IPS-20b (cell line): ENCODE measurements around the gene SMIM12.
A peak's percentile ranks its signal among the peaks of the same experiment; 100 is the strongest.

Experiments used
- H3K27ac ChIP-seq: one replicate; pipeline ENCODE4 v1.5.1; 2013; ENCODE audit warnings: low read length
- H3K27me3 ChIP-seq: 2 replicates; pipeline ENCODE4 v1.6.1; 2013; ENCODE audit warnings: mild to moderate bottlenecking, low read length, inconsistent platforms; ENCODE audit not compliant: insufficient read depth
- H3K36me3 ChIP-seq: 2 replicates; pipeline ENCODE4 v1.6.1; 2013; ENCODE audit warnings: low read depth, mild to moderate bottlenecking, inconsistent platforms, low read length, moderate library complexity; ENCODE audit not compliant: insufficient read depth
- H3K4me1 ChIP-seq: 2 replicates; pipeline ENCODE4 v1.6.1; 2013; ENCODE audit warnings: mild to moderate bottlenecking, control low read depth, inconsistent platforms, low read length, moderate library complexity; ENCODE audit not compliant: insufficient read depth
- H3K4me3 ChIP-seq: 2 replicates; pipeline ENCODE4 v1.5.1; 2013; ENCODE audit warnings: mild to moderate bottlenecking, low read length, inconsistent platforms
- H3K9ac ChIP-seq: 2 replicates; pipeline ENCODE4 v1.6.1; 2013; ENCODE audit warnings: low read depth, mild to moderate bottlenecking, inconsistent platforms, low read length, moderate library complexity
- H3K9me3 ChIP-seq: 2 replicates; pipeline ENCODE4 v1.6.1; 2013; ENCODE audit warnings: mild to moderate bottlenecking, low read depth, low read length, inconsistent platforms; ENCODE audit not compliant: insufficient read depth

The SMIM12 gene

GRCh38 chr1:34859446-34860200 lies at the start of gene SMIM12:
Gene SMIM12, minus strand, starts transcription at chr1:34859749. Its CDS starts 3,772 bp downstream, at chr1:34855977.
- Histone ChIP-seq H3K27me3 (peaks cover 32% of the 10 kb centered on the region), H3K4me1 (peaks cover 3% of the 10 kb centered on the region; the same call in 1 of the 2 replicates), H3K9me3 (no peaks in the 10 kb centered on the region), H3K4me3 (peak within 1 kb of the TSS; percentile 98), H3K36me3 (peaks cover 13% of the 10 kb centered on the region), H3K27ac (no peak within 1 kb of the TSS), H3K9ac (peak within 1 kb of the TSS; percentile 89)

- Histone ChIP-seq H3K4me1 (no peaks in the 10 kb centered on the region), H3K27ac (no peak overlapping the region), H3K9ac (no peak overlapping the region)
Observed at GRCh38 chr1:34908369-34908768, 48.8 kb upstream of the SMIM12 start.

GRCh38 chr1:34907487-34908090 lies 48.0 kb upstream of the SMIM12 start:
- no peaks in the 10 kb centered on the region; the same call in 1 of the 2 replicates for H3K27me3 ChIP-seq
- H3K9me3 ChIP-seq = no peaks in the 10 kb centered on the region
- no peak overlapping the region for H3K9ac ChIP-seq
- H3K4me1 ChIP-seq = no peaks in the 10 kb centered on the region
- no peak overlapping the region for H3K4me3 ChIP-seq
- no peak overlapping the region for H3K27ac ChIP-seq
- H3K36me3 ChIP-seq = no peaks in the 10 kb centered on the region

More at GRCh38 chr1:34908369-34908768, 48.8 kb upstream of the SMIM12 start:
- Histone ChIP-seq H3K9me3 (no peaks in the 10 kb centered on the region), H3K4me3 (no peak overlapping the region), H3K36me3 (no peaks in the 10 kb centered on the region), H3K27me3 (no peaks in the 10 kb centered on the region; the same call in 1 of the 2 replicates)

GRCh38 chr1:34906756-34907155 lies 47.2 kb upstream of the SMIM12 start:
- no peak overlapping the region for H3K27ac ChIP-seq
- H3K9me3 ChIP-seq = no peaks in the 10 kb centered on the region
- no peak overlapping the region for H3K9ac ChIP-seq
- no peaks in the 10 kb centered on the region; the same call in 1 of the 2 replicates for H3K27me3 ChIP-seq
- H3K4me1 ChIP-seq = no peaks in the 10 kb centered on the region
- no peaks in the 10 kb centered on the region for H3K36me3 ChIP-seq
- no peak overlapping the region for H3K4me3 ChIP-seq

- Histone ChIP-seq H3K9me3 (no peaks in the 10 kb centered on the region), H3K27ac (no peak overlapping the region), H3K36me3 (no peaks in the 10 kb centered on the region), H3K9ac (no peak overlapping the region), H3K4me1 (no peaks in the 10 kb centered on the region), H3K4me3 (no peak overlapping the region), H3K27me3 (no peaks in the 10 kb centered on the region; the same call in 1 of the 2 replicates)
Observed at GRCh38 chr1:34906222-34906621, 46.7 kb upstream of the SMIM12 start.

- Histone ChIP-seq H3K4me3 (no peak overlapping the region), H3K9ac (no peak overlapping the region), H3K27ac (no peak overlapping the region), H3K4me1 (no peaks in the 10 kb centered on the region), H3K9me3 (no peaks in the 10 kb centered on the region), H3K36me3 (no peaks in the 10 kb centered on the region), H3K27me3 (no peaks in the 10 kb centered on the region; the same call in 1 of the 2 replicates)
Observed at GRCh38 chr1:34905098-34905459, 45.5 kb upstream of the SMIM12 start.

GRCh38 chr1:34904236-34905097 lies 44.9 kb upstream of the SMIM12 start:
- Histone ChIP-seq H3K27me3 (no peaks in the 10 kb centered on the region; the same call in 1 of the 2 replicates), H3K27ac (no peak overlapping the region), H3K4me1 (no peaks in the 10 kb centered on the region), H3K9me3 (no peaks in the 10 kb centered on the region), H3K4me3 (no peak overlapping the region), H3K36me3 (no peaks in the 10 kb centered on the region), H3K9ac (no peak overlapping the region)

GRCh38 chr1:34901919-34902318 lies 42.4 kb upstream of the SMIM12 start:
- H3K27me3 ChIP-seq = no peaks in the 10 kb centered on the region; the same call in 1 of the 2 replicates
- H3K36me3 ChIP-seq = no peaks in the 10 kb centered on the region

GRCh38 chr1:34900775-34901502 lies 41.4 kb upstream of the SMIM12 start:
- H3K9me3 ChIP-seq = no peaks in the 10 kb centered on the region
- H3K9ac ChIP-seq = no peak overlapping the region
- no peaks in the 10 kb centered on the region for H3K4me1 ChIP-seq
- no peak overlapping the region for H3K27ac ChIP-seq
- no peaks in the 10 kb centered on the region for H3K36me3 ChIP-seq
- no peaks in the 10 kb centered on the region; the same call in 1 of the 2 replicates for H3K27me3 ChIP-seq
- no peak overlapping the region for H3K4me3 ChIP-seq

More at GRCh38 chr1:34901919-34902318, 42.4 kb upstream of the SMIM12 start:
- Histone ChIP-seq H3K4me3 (no peak overlapping the region), H3K9ac (no peak overlapping the region), H3K27ac (no peak overlapping the region), H3K4me1 (no peaks in the 10 kb centered on the region), H3K9me3 (no peaks in the 10 kb centered on the region)

- Histone ChIP-seq H3K27ac (no peak overlapping the region), H3K4me3 (no peak overlapping the region), H3K27me3 (no peaks in the 10 kb centered on the region; the same call in 1 of the 2 replicates)
Observed at GRCh38 chr1:34899906-34900305, 40.4 kb upstream of the SMIM12 start.

GRCh38 chr1:34899471-34899870 lies 39.9 kb upstream of the SMIM12 start:
- Histone ChIP-seq H3K9ac (no peak overlapping the region), H3K27me3 (no peaks in the 10 kb centered on the region; the same call in 1 of the 2 replicates), H3K36me3 (no peaks in the 10 kb centered on the region), H3K4me1 (no peaks in the 10 kb centered on the region), H3K27ac (no peak overlapping the region), H3K9me3 (no peaks in the 10 kb centered on the region), H3K4me3 (no peak overlapping the region)

More at GRCh38 chr1:34899906-34900305, 40.4 kb upstream of the SMIM12 start:
- H3K9ac ChIP-seq = no peak overlapping the region
- no peaks in the 10 kb centered on the region for H3K4me1 ChIP-seq
- H3K9me3 ChIP-seq = no peaks in the 10 kb centered on the region
- no peaks in the 10 kb centered on the region for H3K36me3 ChIP-seq
